Measurements from ENCODE around the gene CCP110. TPM values are rescaled to one million over a fixed set of nuclear protein-coding genes. Genes with fewer than 3 reads are reported as not detected.

The CCP110 gene
- total RNA-seq, 4 donors from 2014 or later: 12.4 to 21.5 (median 15.6) TPM

- DNase-seq: no peak
- peaks cover 0 to 67% (median 0%) of the 10 kb centered on the region in 3 donors for H3K36me3 ChIP-seq
Measured at GRCh38 chr16:19482291-19482690, 41.5 kb upstream of the CCP110 start.

GRCh38 chr16:19484096-19484495 is 39.6 kb upstream of the CCP110 start:
- Histone ChIP-seq H3K9me3 (no peaks in the 10 kb centered on the region), H3K36me3 (peaks cover 0 to 58% (median 0%) of the 10 kb centered on the region in 3 donors), H3K4me1 (peaks cover 0 to 18% (median 0%) of the 10 kb centered on the region in 4 donors), H3K27me3 (no peaks in the 10 kb centered on the region), H3K4me3 (no peak overlapping the region), H3K27ac (no peak overlapping the region)
- DNase-seq: no peak
- no peak for TF ChIP-seq POLR2A (IDR thresholded peaks at IDR 0.05)
- no peak for TF ChIP-seq CTCF (IDR thresholded peaks at IDR 0.05)

More at GRCh38 chr16:19482291-19482690, 41.5 kb upstream of the CCP110 start:
- Histone ChIP-seq H3K27ac (no peak overlapping the region), H3K9me3 (no peaks in the 10 kb centered on the region), H3K4me3 (no peak overlapping the region), H3K27me3 (no peaks in the 10 kb centered on the region), H3K4me1 (peaks cover 0 to 5% (median 0%) of the 10 kb centered on the region in 4 donors)
- no peak for TF ChIP-seq CTCF (IDR thresholded peaks at IDR 0.05)
- TF ChIP-seq POLR2A (IDR thresholded peaks at IDR 0.05): no peak

- H3K4me1 ChIP-seq: peaks cover 0 to 18% (median 0%) of the 10 kb centered on the region in 4 donors
- no peaks in the 10 kb centered on the region for H3K9me3 ChIP-seq
- no peaks in the 10 kb centered on the region for H3K27me3 ChIP-seq
- DNase-seq: no peak
- no peak for TF ChIP-seq POLR2A (IDR thresholded peaks at IDR 0.05)
- TF ChIP-seq CTCF (IDR thresholded peaks at IDR 0.05): no peak
- peaks cover 0 to 63% (median 0%) of the 10 kb centered on the region in 3 donors for H3K36me3 ChIP-seq
- no peak overlapping the region for H3K27ac ChIP-seq
- no peak overlapping the region for H3K4me3 ChIP-seq
Measured at GRCh38 chr16:19485611-19486010, 38.1 kb upstream of the CCP110 start.

- peaks cover 0 to 65% (median 0%) of the 10 kb centered on the region in 3 donors for H3K36me3 ChIP-seq
- H3K9me3 ChIP-seq: no peaks in the 10 kb centered on the region
- TF ChIP-seq CTCF (IDR thresholded peaks at IDR 0.05) (no peak), POLR2A (IDR thresholded peaks at IDR 0.05) (no peak)
- H3K27me3 ChIP-seq: no peaks in the 10 kb centered on the region
- DNase-seq: no peak
- no peak overlapping the region for H3K27ac ChIP-seq
- no peak overlapping the region for H3K4me3 ChIP-seq
- H3K4me1 ChIP-seq: peaks cover 0 to 18% (median 0%) of the 10 kb centered on the region in 4 donors
Measured at GRCh38 chr16:19486051-19486450, 37.7 kb upstream of the CCP110 start.

GRCh38 chr16:19486750-19487325 is 36.9 kb upstream of the CCP110 start:
- peaks cover 0 to 62% (median 0%) of the 10 kb centered on the region in 3 donors for H3K36me3 ChIP-seq
- TF ChIP-seq POLR2A (IDR thresholded peaks at IDR 0.05): no peak
- no peak for DNase-seq
- H3K27ac ChIP-seq: peak overlapping the region in 2 of 4 donors; percentile 81 to 87
- peaks cover 0 to 18% (median 0%) of the 10 kb centered on the region in 4 donors for H3K4me1 ChIP-seq
- H3K27me3 ChIP-seq: no peaks in the 10 kb centered on the region
- H3K9me3 ChIP-seq: no peaks in the 10 kb centered on the region
- no peak overlapping the region for H3K4me3 ChIP-seq

- peaks cover 0 to 18% (median 0%) of the 10 kb centered on the region in 4 donors for H3K4me1 ChIP-seq
- peak in 2 of 3 donors; percentile 86 to 89 for DNase-seq
- H3K9me3 ChIP-seq: no peaks in the 10 kb centered on the region
- TF ChIP-seq CTCF (IDR thresholded peaks at IDR 0.05) (no peak), POLR2A (IDR thresholded peaks at IDR 0.05) (no peak)
- no peak overlapping the region for H3K4me3 ChIP-seq
- H3K27me3 ChIP-seq: no peaks in the 10 kb centered on the region
- peaks cover 0 to 63% (median 0%) of the 10 kb centered on the region in 3 donors for H3K36me3 ChIP-seq
- peak overlapping the region in 3 of 4 donors; percentile 50 to 87 (median 81) for H3K27ac ChIP-seq
Measured at GRCh38 chr16:19488213-19488640, 35.5 kb upstream of the CCP110 start.

Measured in Peyer's patch (tissue), 4 donors.